Panc1 (cell line): ENCODE results near the gene IQSEC1. TPM values are rescaled to one million over a fixed set of nuclear protein-coding genes. Genes with fewer than 3 reads are reported as not detected.

ENCODE experiments used
- ATAC-seq: fragments of 200-7000 bp; cut with Tn5 transposase; 2 replicates; pipeline ENCODE4 v1.9.1; 2020; ENCODE audit warnings: mild to moderate bottlenecking, moderate library complexity
- BruUV-seq: library from RNA; stranded (reverse); fragments of 400-500 nt; replicated peaks from 2 replicates; lab custom pipeline; 2021; lab: Mats Ljungman, UMichigan
- CTCF ChIA-PET: fragments of 300-600 bp; sonication (Branson Sonifier 250); formaldehyde crosslinking; loops from one replicate; lab custom pipeline; 2022; ENCODE audit warnings: antibody characterized with exemption; lab: Charles Lee
- POLR2A ChIA-PET: fragments of 300-600 bp; sonication (Branson Sonifier 250); formaldehyde crosslinking; loops from one replicate; lab custom pipeline; 2022; ENCODE audit warnings: antibody characterized with exemption; lab: Charles Lee
- DNase-seq: peaks from one replicate; pipeline ENCODE4 v3.0.0-alpha.2; 2010; ENCODE audit warnings: low read depth, low spot score
- H3K27ac ChIP-seq: 2 replicates; pipeline ENCODE4 v1.5.1; 2011; ENCODE audit warnings: mild to moderate bottlenecking, low read length, inconsistent platforms
- H3K27me3 ChIP-seq: fragments of 200-500 bp; sonication (Bioruptor generic); 2 replicates; pipeline ENCODE4 v1.6.0; 2014; ENCODE audit warnings: low read length, inconsistent platforms; ENCODE audit not compliant: control insufficient read depth, insufficient read depth
- H3K36me3 ChIP-seq: fragments of 200-500 bp; sonication (Bioruptor generic); 2 replicates; pipeline ENCODE4 v1.5.1; 2014; ENCODE audit warnings: inconsistent platforms, mild to moderate bottlenecking, low read length, moderate library complexity; ENCODE audit not compliant: control insufficient read depth, insufficient read depth
- H3K4me1 ChIP-seq: 2 replicates; pipeline ENCODE4 v1.5.1; 2011; ENCODE audit warnings: inconsistent platforms, mild to moderate bottlenecking, low read length, moderate library complexity; ENCODE audit not compliant: control insufficient read depth, insufficient read depth
- H3K4me3 ChIP-seq, 2 experiments: 2 replicates each; pipeline ENCODE4 v1.5.1; 2011 to 2012; ENCODE audit warnings: low read depth in 2 of 2, low read length in 2 of 2, mild to moderate bottlenecking in 2 of 2, inconsistent platforms in 1 of 2, moderate library complexity in 1 of 2
- H3K9me3 ChIP-seq: fragments of 200-500 bp; sonication (Bioruptor generic); 2 replicates; pipeline ENCODE4 v1.5.1; 2014; ENCODE audit warnings: low read depth, mild to moderate bottlenecking, inconsistent platforms, low read length, moderate library complexity; ENCODE audit not compliant: control insufficient read depth, insufficient read depth
- POLR2AphosphoS5 ChIP-seq: IDR thresholded peaks from 2 replicates; pipeline ENCODE4 v1.6.1; 2012; ENCODE audit warnings: mild to moderate bottlenecking, low read depth, low read length, moderate library complexity
- SIN3A ChIP-seq: IDR thresholded peaks from 2 replicates; pipeline ENCODE4 v1.6.1; 2012; ENCODE audit warnings: low read depth, mild to moderate bottlenecking, low read length, moderate library complexity, borderline replicate concordance; ENCODE audit not compliant: insufficient read depth
- TCF7L2 ChIP-seq: IDR thresholded peaks from 2 replicates; pipeline ENCODE4 v1.6.1; 2011; ENCODE audit warnings: mild to moderate bottlenecking, low read depth, low read length, inconsistent platforms
- in situ Hi-C: cut with HindIII; loops from 2 replicates; pipeline ENCODE4 v1.10.0; 2016; ENCODE audit warnings: low sequenced_read_pairs, low pct_unique_long_range_greater_than_20kb
- intact Hi-C: fragments of 100-400 bp; cut with micrococcal nuclease; formaldehyde crosslinking; loops from one replicate; pipeline ENCODE4 v1.10.0; 2022; ENCODE audit not compliant: unreplicated experiment
- total RNA-seq: library from RNA; stranded (reverse); gene quantifications from one replicate; pipeline ENCODE4 v1.2.1, GENCODE V29; 2021; ENCODE audit not compliant: unreplicated experiment
- TF ChIP-seq, protein P1 (sequence below), 2 experiments: IDR thresholded peaks; 2 replicates each; pipeline ENCODE4 v1.6.1; 2011 to 2012; ENCODE audit warnings: low read depth in 2 of 2, control low read depth in 1 of 2, low read length in 1 of 2, mild to moderate bottlenecking in 1 of 2, moderate library complexity in 1 of 2; ENCODE audit not compliant: insufficient read depth in 1 of 2
- TF ChIP-seq, protein P2 (sequence below): fragments of 450-650 bp; IDR thresholded peaks from 2 replicates; pipeline ENCODE4 v1.5.1; 2017; ENCODE audit warnings: mild to moderate bottlenecking

Gene IQSEC1
- total RNA-seq, 1 experiment from 2014 or later, result 28.4 TPM

DNA sequence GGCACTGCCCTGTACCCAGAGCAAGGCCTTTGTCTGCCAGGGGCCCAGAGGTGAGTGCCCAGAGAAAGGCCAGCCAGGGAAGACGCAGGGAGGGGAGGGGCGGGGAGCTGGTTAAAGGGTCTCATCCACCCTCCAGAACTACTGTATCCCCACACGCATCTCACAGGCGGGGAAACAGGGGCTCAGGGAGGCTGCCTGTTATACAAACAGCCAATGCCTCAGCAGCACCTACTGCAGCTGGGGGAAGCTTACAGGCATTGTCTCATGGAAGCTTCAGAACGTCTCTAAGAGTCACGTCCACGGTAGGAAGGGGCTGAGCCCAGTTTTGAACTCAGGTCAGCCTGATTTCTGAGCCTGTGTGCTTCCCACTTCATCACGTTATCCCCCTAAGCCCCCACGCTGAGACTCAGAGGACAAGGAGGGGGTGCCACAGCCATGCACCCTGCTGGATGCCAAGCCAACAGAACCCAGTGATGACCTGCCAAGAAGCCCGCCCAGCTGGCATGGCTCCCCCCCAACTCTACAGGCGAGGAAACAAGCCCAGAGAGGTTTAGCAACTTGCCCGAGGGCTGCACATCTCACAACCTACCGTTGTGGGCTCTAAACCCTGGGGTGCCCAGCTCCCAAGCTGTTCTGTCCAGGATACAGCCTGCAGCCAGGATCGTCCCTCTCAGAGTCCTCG lies 54.5 kb downstream of the IQSEC1 start:
- intact Hi-C loops, result no loop called here
- TF ChIP-seq, protein P1, sequence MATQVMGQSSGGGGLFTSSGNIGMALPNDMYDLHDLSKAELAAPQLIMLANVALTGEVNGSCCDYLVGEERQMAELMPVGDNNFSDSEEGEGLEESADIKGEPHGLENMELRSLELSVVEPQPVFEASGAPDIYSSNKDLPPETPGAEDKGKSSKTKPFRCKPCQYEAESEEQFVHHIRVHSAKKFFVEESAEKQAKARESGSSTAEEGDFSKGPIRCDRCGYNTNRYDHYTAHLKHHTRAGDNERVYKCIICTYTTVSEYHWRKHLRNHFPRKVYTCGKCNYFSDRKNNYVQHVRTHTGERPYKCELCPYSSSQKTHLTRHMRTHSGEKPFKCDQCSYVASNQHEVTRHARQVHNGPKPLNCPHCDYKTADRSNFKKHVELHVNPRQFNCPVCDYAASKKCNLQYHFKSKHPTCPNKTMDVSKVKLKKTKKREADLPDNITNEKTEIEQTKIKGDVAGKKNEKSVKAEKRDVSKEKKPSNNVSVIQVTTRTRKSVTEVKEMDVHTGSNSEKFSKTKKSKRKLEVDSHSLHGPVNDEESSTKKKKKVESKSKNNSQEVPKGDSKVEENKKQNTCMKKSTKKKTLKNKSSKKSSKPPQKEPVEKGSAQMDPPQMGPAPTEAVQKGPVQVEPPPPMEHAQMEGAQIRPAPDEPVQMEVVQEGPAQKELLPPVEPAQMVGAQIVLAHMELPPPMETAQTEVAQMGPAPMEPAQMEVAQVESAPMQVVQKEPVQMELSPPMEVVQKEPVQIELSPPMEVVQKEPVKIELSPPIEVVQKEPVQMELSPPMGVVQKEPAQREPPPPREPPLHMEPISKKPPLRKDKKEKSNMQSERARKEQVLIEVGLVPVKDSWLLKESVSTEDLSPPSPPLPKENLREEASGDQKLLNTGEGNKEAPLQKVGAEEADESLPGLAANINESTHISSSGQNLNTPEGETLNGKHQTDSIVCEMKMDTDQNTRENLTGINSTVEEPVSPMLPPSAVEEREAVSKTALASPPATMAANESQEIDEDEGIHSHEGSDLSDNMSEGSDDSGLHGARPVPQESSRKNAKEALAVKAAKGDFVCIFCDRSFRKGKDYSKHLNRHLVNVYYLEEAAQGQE (IDR thresholded peaks at IDR 0.05; ENCODE audit: insufficient read depth in 1 of 2, low read depth in 2 of 2, low read length in 1 of 2), result no peak
- TF ChIP-seq TCF7L2 (no peak), POLR2AphosphoS5 (no peak), SIN3A (no peak)
- TF ChIP-seq, protein P2, sequence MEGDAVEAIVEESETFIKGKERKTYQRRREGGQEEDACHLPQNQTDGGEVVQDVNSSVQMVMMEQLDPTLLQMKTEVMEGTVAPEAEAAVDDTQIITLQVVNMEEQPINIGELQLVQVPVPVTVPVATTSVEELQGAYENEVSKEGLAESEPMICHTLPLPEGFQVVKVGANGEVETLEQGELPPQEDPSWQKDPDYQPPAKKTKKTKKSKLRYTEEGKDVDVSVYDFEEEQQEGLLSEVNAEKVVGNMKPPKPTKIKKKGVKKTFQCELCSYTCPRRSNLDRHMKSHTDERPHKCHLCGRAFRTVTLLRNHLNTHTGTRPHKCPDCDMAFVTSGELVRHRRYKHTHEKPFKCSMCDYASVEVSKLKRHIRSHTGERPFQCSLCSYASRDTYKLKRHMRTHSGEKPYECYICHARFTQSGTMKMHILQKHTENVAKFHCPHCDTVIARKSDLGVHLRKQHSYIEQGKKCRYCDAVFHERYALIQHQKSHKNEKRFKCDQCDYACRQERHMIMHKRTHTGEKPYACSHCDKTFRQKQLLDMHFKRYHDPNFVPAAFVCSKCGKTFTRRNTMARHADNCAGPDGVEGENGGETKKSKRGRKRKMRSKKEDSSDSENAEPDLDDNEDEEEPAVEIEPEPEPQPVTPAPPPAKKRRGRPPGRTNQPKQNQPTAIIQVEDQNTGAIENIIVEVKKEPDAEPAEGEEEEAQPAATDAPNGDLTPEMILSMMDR, result no peak
- DNase-seq (no peak), ATAC-seq (no peak)
- H3K4me3 ChIP-seq, result no peak overlapping the region
- BruUV-seq, result no TSS peak
- H3K27ac ChIP-seq, result no peak overlapping the region
- ChIA-PET CTCF (interaction anchor here (1.1 kb wide), 1 partner anchor 8 kb away, joined by 3 read pairs; no protein-coding TSS in a partner anchor), POLR2A (no interaction called here)
- no peaks in the 10 kb centered on the region for H3K9me3 ChIP-seq
- H3K27me3 ChIP-seq, result no peaks in the 10 kb centered on the region
- in situ Hi-C loops, result no loop called here
- no peaks in the 10 kb centered on the region for H3K36me3 ChIP-seq
- H3K4me1 ChIP-seq, result peaks cover 11% of the 10 kb centered on the region

DNA sequence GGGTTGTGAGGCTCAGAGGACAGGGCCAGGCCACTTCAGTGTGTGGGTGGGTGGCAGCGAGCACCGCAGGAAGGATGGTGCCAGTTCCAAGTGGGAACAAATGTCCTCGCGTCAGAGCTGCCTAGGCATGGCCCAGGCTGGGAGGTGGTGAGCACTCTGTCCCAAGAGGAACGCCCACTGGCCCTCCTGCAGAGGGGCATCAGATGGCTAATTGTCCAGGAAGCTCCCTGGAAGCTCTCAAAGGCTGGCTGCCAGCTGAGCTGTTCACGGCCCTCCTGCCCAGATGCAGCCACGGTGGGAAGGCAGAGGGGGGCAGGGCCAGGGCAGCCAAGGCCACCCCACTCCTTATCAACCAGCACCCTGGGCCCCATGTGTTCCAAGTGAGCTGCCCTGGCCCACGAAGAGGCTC lies 55.2 kb downstream of the IQSEC1 start:
- in situ Hi-C loops (no loop called here), intact Hi-C loops (no loop called here)
- no peak for ATAC-seq
- Histone ChIP-seq H3K27ac (no peak overlapping the region), H3K4me3 (no peak overlapping the region), H3K9me3 (no peaks in the 10 kb centered on the region), H3K27me3 (no peaks in the 10 kb centered on the region), H3K36me3 (no peaks in the 10 kb centered on the region), H3K4me1 (peaks cover 10% of the 10 kb centered on the region)
- no peak for DNase-seq
- no TSS peak for BruUV-seq
- POLR2A ChIA-PET, result no interaction called here
- CTCF ChIA-PET, result interaction anchor here (1.1 kb wide), 1 partner anchor 9 kb away, joined by 3 read pairs; no protein-coding TSS in a partner anchor
- TF ChIP-seq POLR2AphosphoS5, result no peak
- TF ChIP-seq SIN3A, result no peak
- TF ChIP-seq, protein P1 (IDR thresholded peaks at IDR 0.05; ENCODE audit: insufficient read depth in 1 of 2, low read depth in 2 of 2, low read length in 1 of 2), result no peak
- TF ChIP-seq, protein P2, result no peak
- no peak for TF ChIP-seq TCF7L2
